Endothelial cell of umbilical vein (primary cell): ENCODE results near the gene SMAD7. TPM values are rescaled to one million over a fixed set of nuclear protein-coding genes. Genes with fewer than 3 reads are reported as not detected.

Experiments used
- BruUV-seq: library from RNA; stranded (reverse); fragments of 400-500 nt; replicated peaks from 2 replicates; lab custom pipeline; 2021; lab: Mats Ljungman, UMichigan
- CTCF ChIA-PET: fragments of 300-600, 350-600 bp; sonication (Branson Sonifier 250); formaldehyde crosslinking; loops from one replicate; lab custom pipeline; 2021; ENCODE audit warnings: antibody characterized with exemption, inconsistent platforms; lab: Charles Lee
- POLR2A ChIA-PET: fragments of 300-600, 350-600 bp; sonication (Branson Sonifier 250); formaldehyde crosslinking; loops from one replicate; lab custom pipeline; 2021; ENCODE audit warnings: antibody characterized with exemption, inconsistent platforms; lab: Charles Lee
- DNase-seq: peaks from one replicate; pipeline ENCODE4 v3.0.0-alpha.2; 2011; ENCODE audit warnings: low read depth, low spot score
- FAIRE-seq: peaks from 2 replicates; lab custom pipeline; 2011; peaks lifted over from hg19 to GRCh38; lab: Jason Lieb, UNC
- H2AFZ ChIP-seq: 2 replicates; pipeline ENCODE4 v1.6.0; 2012; ENCODE audit warnings: low read depth, low read length, control low read depth, inconsistent platforms
- H3K27ac ChIP-seq: 2 replicates; pipeline ENCODE4 v1.5.1; 2011; ENCODE audit warnings: low read depth, mild to moderate bottlenecking, control low read depth, low read length, moderate library complexity; ENCODE audit not compliant: insufficient read depth
- H3K27me3 ChIP-seq, 2 experiments: 2 replicates each; pipeline versions ENCODE4 v1.6.0 to v1.6.1; 2011; ENCODE audit warnings: low read length in 2 of 2, mixed read lengths in 1 of 2; ENCODE audit not compliant: control insufficient read depth in 2 of 2, insufficient read depth in 2 of 2
- H3K36me3 ChIP-seq, 2 experiments: 2 replicates in 1 of 2; 3 replicates in 1 of 2; pipeline ENCODE4 v1.5.1; 2011; ENCODE audit warnings: low read length in 2 of 2, mild to moderate bottlenecking in 1 of 2, moderate library complexity in 1 of 2; ENCODE audit not compliant: control insufficient read depth in 2 of 2, insufficient read depth in 2 of 2; ENCODE audit errors: extremely low read depth in 1 of 2
- H3K4me1 ChIP-seq: 3 replicates; pipeline ENCODE4 v1.5.1; 2011; ENCODE audit warnings: mild to moderate bottlenecking, low read length; ENCODE audit not compliant: control insufficient read depth, insufficient read depth; ENCODE audit errors: extremely low read depth
- H3K4me2 ChIP-seq: 2 replicates; pipeline ENCODE4 v1.6.1; 2011; ENCODE audit warnings: low read length, control low read depth, mixed read lengths; ENCODE audit not compliant: insufficient read depth
- H3K4me3 ChIP-seq, 3 experiments: fragments of 200-600 bp in 1 of 3; sonication (generic), shearing (Covaris generic) in 1 of 3; replicated peaks in 1 of 3; 2 replicates each; pipeline ENCODE4 v1.5.1; 2011 to 2016; ENCODE audit warnings: control low read depth in 3 of 3, low read length in 3 of 3, mild to moderate bottlenecking in 2 of 3, inconsistent platforms in 1 of 3, low read depth in 1 of 3, moderate library complexity in 1 of 3; ENCODE audit not compliant: insufficient read depth in 1 of 3
- H3K79me2 ChIP-seq: 2 replicates; pipeline ENCODE4 v1.6.0; 2012; ENCODE audit warnings: low read length, inconsistent platforms; ENCODE audit not compliant: control insufficient read depth, insufficient read depth
- H3K9ac ChIP-seq: replicated peaks from 2 replicates; pipeline ENCODE3; 2011; ENCODE audit warnings: low read length, control low read depth; ENCODE audit not compliant: insufficient read depth; ENCODE audit errors: extremely low read depth
- H3K9me1 ChIP-seq: replicated peaks from 3 replicates; pipeline ENCODE4 v1.6.0; 2011; ENCODE audit warnings: mild to moderate bottlenecking, low read length; ENCODE audit not compliant: control insufficient read depth, insufficient read depth; ENCODE audit errors: extremely low read depth
- H3K9me3 ChIP-seq: replicated peaks from 2 replicates; pipeline ENCODE4 v1.5.1; 2012; ENCODE audit warnings: low read length, inconsistent platforms; ENCODE audit not compliant: control insufficient read depth, insufficient read depth
- H4K20me1 ChIP-seq: replicated peaks from 2 replicates; pipeline ENCODE3; 2011; ENCODE audit warnings: mild to moderate bottlenecking, low read length; ENCODE audit not compliant: control insufficient read depth, insufficient read depth; ENCODE audit errors: extremely low read depth
- CTCF ChIP-seq, 2 donors: IDR thresholded peaks; 1 replicate in 1 of 2; 2 replicates in 1 of 2; pipeline ENCODE4 v1.5.1; 2011; ENCODE audit warnings: low read length in 2 of 2, mild to moderate bottlenecking in 2 of 2, moderate library complexity in 2 of 2, control low read depth in 1 of 2, inconsistent platforms in 1 of 2, low read depth in 1 of 2; ENCODE audit not compliant: insufficient read depth in 1 of 2; ENCODE audit errors: extremely low read depth in 1 of 2
- EZH2 ChIP-seq: IDR thresholded peaks from 2 replicates; pipeline ENCODE4 v1.6.1; 2012; ENCODE audit warnings: borderline replicate concordance, low read depth, mild to moderate bottlenecking, moderate library complexity, low read length, inconsistent platforms; ENCODE audit not compliant: severe bottlenecking
- FOS ChIP-seq: IDR thresholded peaks from 2 replicates; pipeline ENCODE4 v1.6.1; 2011; ENCODE audit warnings: mild to moderate bottlenecking, low read length, moderate library complexity, borderline replicate concordance; ENCODE audit not compliant: insufficient read depth
- GATA2 ChIP-seq: IDR thresholded peaks from 2 replicates; pipeline ENCODE4 v1.7.0; 2011; ENCODE audit warnings: low read depth, mild to moderate bottlenecking, moderate library complexity, mixed read lengths, low read length; ENCODE audit not compliant: insufficient read length, insufficient read depth
- JUN ChIP-seq: IDR thresholded peaks from 2 replicates; pipeline ENCODE4 v1.6.1; 2011; ENCODE audit warnings: borderline replicate concordance, low read depth; ENCODE audit not compliant: insufficient read length, insufficient read depth
- MAX ChIP-seq: IDR thresholded peaks from 2 replicates; pipeline ENCODE4 v1.6.1; 2011; ENCODE audit not compliant: insufficient read depth, insufficient read length
- MYC ChIP-seq: IDR thresholded peaks from one replicate; pipeline ENCODE4 v1.6.1; 2011; ENCODE audit warnings: mild to moderate bottlenecking, low read depth, low read length
- POLR2A ChIP-seq: IDR thresholded peaks from 2 replicates; pipeline ENCODE4 v1.6.1; 2012; ENCODE audit warnings: low read depth, mild to moderate bottlenecking, control low read depth, low read length
- POLR2AphosphoS5 ChIP-seq: IDR thresholded peaks from 2 replicates; pipeline ENCODE4 v1.6.1; 2012; ENCODE audit warnings: low read depth, mild to moderate bottlenecking, control low read depth, low read length, moderate library complexity; ENCODE audit not compliant: insufficient read depth
- dilution Hi-C: fragments of 300-500 bp; cut with MboI; formaldehyde crosslinking; loops from one replicate; pipeline ENCODE4 v1.15.0; 2019; ENCODE audit warnings: low sequenced_read_pairs; ENCODE audit not compliant: extremely low pct_ligation_motif_present
- intact Hi-C: fragments of 100-400 bp; cut with micrococcal nuclease; formaldehyde crosslinking; loops from one replicate; pipeline ENCODE4 v1.10.0; 2022
- polyA plus RNA-seq, 4 experiments: library from polyadenylated mRNA; depleted of rRNA in 3 of 4; stranded (reverse) in 3 of 4; unstranded in 1 of 4; fragments of >200 nt; gene quantifications; 2 replicates each; pipeline versions ENCODE4 v1.2.1 to v1.2.3, GENCODE V29; 2011 to 2012; ENCODE audit warnings: missing spikeins in 1 of 4
- total RNA-seq: library from RNA; stranded (reverse); gene quantifications from 2 replicates; pipeline ENCODE4 v1.2.3, GENCODE V29; 2021

SMAD7 gene
- total and polyA plus RNA-seq, 2 donors (not counting 3 experiments of a cell fraction or from before 2014, with no cell fraction given), result 3.6 to 8.0 TPM

DNA sequence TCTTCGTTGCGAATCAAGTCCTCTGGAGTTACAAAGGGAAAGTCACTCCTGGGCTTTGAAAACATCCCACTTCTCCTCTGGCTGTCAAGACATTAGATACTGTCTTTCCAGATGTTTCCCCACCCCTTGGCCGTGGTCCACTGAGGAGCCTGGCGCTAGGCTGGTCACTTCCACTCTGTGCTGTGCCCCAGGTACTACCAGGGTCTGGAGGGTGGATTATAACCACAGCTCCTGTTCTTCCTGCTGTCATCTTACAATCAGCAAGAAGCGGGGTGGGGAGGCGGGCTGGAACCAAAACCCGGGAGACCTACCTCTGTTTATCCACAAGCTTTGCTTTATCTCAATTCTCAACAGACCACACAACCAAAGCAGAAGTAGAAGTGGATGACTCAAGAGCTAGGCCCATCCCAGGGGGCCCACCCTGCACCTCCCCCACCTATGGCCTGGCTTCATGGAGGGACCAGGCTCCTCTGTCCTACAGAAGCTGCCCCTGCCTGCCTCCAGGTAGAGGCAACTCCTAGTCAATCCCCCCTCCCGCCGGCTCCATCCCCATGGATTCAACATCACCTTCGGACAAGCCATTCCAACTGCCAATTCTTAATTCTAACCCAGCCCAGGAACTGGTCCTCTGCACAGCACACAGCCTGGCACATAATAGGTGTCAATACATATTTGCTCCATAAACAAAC lies 17.8 kb downstream of the SMAD7 start:
- intact Hi-C loops, result loop anchor here (1.0 kb wide), 1 partner anchor 7 kb away; no protein-coding TSS in a partner anchor
- H4K20me1 ChIP-seq, result no peaks in the 10 kb centered on the region

More for the DNA sequence above, 17.8 kb downstream of the SMAD7 start:
- Histone ChIP-seq H3K4me1 (peaks cover 75% of the 10 kb centered on the region), H3K9me1 (no peaks in the 10 kb centered on the region), H3K4me3 (no peak overlapping the region), H3K4me2 (peak overlapping the region; percentile 25), H2AFZ (peak overlapping the region; percentile 20), H3K9ac (peak overlapping the region; percentile 14), H3K9me3 (no peaks in the 10 kb centered on the region), H3K27me3 (no peaks in the 10 kb centered on the region), H3K36me3 (no peaks in the 10 kb centered on the region), H3K27ac (peak overlapping the region; percentile 56), H3K79me2 (peaks cover 28% of the 10 kb centered on the region)
- ChIA-PET POLR2A (interaction anchor here (1.7 kb wide), 1 partner anchor 31 kb away, joined by 3 read pairs; no protein-coding TSS in a partner anchor), CTCF (interaction anchor here (1.0 to 2.0 kb wide), 5 partner anchors 8 to 306 kb away, joined by 3 to 8 read pairs (median 4); no protein-coding TSS in a partner anchor)
- DNase-seq (peak; percentile 29), FAIRE-seq (peak; percentile 54)
- dilution Hi-C loops, result no loop called here
- no TSS peak for BruUV-seq
- TF ChIP-seq CTCF (IDR thresholded peaks at IDR 0.05; ENCODE audit: extremely low read depth in 1 of 2, insufficient read depth in 1 of 2, low read depth in 1 of 2, low read length in 2 of 2) (no peak), GATA2 (no peak), MAX (no peak), MYC (no peak), POLR2AphosphoS5 (no peak), JUN (no peak), FOS (no peak), POLR2A (no peak), EZH2 (no peak)
